HG03521 (cell line): ENCODE data around the gene GIPC3.
"Not testable (repeated sequence)": the region's sequence is repeated elsewhere in the genome, so short reads cannot be mapped to it uniquely, and the experiment has no call there.

Experiments
- ATAC-seq: cut with Tn5 transposase; IDR thresholded peaks from one replicate; pipeline ENCODE4 v1.9.1; 2021; ENCODE audit warnings: mild to moderate bottlenecking, moderate library complexity; ENCODE audit not compliant: unreplicated experiment

Gene GIPC3

GRCh38 chr19:3575949-3576673, 9.2 kb upstream of the GIPC3 start:
- no peak for ATAC-seq

GRCh38 chr19:3576696-3577443, 8.4 kb upstream of the GIPC3 start:
- ATAC-seq = no peak

DNA sequence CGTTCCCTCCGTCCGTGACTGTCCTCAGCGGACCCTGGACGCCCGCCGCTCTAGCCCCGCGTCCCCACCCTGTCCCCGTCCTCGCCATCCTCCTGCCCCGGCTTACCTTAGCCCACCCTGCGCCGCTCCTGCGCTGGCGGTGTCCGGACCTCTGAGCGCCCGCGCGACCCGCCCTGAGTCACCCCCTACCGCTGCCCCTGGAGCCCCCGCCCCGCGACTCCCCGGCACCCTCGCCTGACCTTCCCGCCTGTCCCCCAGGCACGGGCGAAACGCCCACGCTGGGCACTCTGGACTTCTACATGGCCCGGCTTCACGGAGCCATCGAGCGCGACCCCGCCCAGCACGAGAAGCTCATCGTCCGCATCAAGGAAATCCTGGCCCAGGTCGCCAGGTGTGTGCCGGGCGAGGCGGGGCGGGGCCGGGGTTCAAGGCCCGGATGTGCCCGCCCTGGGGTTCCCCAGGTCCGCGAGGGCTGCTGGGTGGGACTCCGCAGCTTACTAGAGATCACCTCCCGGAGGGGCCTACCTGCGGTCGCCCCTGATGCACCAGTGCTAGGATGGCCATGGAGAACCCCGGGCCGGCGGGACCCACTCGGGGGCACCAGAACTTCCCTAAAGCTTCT, 7.4 kb upstream of the GIPC3 start:
- ATAC-seq = no peak

- ATAC-seq = no peak
Measured at GRCh38 chr19:3578390-3578789, 6.9 kb upstream of the GIPC3 start.

DNA sequence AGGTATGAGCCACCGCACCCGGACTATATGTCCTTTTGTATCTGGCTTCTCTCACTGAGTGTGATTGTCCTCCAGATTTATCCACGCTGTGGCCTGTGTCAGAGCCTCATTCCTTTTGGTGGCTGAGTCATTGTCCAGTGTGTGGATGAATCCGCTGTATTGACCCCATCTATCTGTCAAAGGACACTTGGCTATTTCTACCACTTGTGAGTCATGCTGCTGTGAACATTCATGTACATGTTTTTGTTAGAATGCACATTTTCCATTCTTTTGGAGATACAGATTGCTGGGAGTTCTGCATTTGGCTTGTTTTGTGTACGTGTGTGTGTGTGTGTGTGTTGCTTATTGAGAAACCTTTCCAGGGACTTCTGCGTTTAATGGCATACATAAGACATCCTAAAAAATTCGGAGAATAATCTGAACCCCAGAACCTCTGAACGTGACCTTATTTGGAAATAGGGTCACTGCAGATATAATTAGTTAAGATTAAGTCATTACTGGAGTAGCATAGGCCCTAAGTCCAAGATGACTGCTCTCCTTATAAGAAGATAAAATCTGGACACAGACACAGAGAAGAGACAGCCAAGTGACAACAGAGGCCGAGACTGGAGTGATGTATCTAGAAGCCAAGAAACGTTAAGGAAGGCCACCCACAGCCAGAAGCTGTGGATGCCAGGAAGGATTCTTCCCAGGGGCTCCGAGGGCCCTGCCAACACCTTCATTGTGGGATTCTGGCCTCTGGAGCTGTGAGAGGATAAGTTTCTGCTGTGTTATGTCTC, 4.9 kb upstream of the GIPC3 start:
- no peak for ATAC-seq

DNA sequence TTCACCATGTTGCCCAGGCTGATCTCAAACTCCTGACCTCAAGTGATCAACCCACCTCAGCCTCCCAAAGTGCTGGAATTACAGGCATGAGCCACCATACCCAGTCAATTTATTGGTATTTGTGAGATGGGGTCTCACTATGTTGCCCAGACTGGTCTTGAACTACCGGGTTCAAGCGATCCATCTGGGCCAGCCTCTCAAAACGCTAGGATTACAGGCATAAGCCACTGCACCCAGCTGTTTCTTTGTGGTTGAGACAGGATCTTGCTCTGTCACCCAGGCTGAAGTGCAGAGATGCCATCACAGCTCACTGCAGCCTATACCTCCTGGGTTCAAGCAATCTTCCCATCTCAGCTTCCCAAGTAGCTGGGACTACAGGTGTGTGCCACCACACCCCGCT, 3.5 kb upstream of the GIPC3 start:
- not testable (repeated sequence) for ATAC-seq

GRCh38 chr19:3584036-3584802, 1.1 kb upstream of the GIPC3 start:
- ATAC-seq = not testable (repeated sequence)

- ATAC-seq = no peak
Measured at GRCh38 chr19:3586127-3586626, 899 bp downstream of the GIPC3 start.

- ATAC-seq = no peak
Measured at GRCh38 chr19:3586707-3587346, 1.5 kb downstream of the GIPC3 start.

DNA sequence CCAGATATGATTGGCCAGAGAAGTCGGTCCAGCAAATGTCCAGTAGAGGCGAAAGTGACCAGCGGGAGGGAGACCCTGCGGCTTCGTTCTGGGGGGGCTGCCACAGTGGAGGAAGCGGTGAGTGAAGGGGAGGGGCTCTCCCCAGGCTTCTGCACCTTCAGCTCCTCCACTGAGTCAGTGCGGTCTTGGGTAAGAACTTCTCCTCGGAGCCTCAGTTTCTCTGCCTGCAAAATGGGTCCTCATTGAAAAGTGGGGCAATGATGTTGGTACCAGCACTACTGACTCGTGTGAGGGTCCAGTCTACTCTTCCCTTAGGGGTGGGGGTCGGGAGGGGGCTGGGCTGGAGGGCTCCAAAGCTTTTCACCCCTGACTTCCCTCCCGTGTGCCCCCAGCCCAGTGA, 4.2 kb downstream of the GIPC3 start:
- ATAC-seq = no peak

DNA sequence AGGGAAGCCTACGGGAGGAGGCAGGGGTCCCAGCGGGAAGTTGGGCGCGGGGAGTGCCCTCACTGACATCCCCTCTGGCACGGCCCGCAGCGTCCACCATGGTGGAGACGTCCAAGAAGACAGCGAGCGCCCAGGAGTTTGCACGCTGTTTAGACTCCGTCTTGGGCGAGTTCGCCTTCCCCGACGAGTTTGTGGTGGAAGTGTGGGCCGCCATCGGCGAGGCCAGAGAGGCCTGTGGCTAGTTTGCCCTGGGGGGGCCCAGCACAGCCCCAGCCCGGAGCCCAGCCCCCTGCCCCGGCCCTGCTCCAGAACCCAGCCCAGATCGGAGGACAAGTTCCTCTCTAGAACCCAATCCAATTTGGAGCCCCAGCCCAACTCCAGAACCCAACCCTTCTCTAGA, 4.7 kb downstream of the GIPC3 start:
- ATAC-seq = no peak

DNA sequence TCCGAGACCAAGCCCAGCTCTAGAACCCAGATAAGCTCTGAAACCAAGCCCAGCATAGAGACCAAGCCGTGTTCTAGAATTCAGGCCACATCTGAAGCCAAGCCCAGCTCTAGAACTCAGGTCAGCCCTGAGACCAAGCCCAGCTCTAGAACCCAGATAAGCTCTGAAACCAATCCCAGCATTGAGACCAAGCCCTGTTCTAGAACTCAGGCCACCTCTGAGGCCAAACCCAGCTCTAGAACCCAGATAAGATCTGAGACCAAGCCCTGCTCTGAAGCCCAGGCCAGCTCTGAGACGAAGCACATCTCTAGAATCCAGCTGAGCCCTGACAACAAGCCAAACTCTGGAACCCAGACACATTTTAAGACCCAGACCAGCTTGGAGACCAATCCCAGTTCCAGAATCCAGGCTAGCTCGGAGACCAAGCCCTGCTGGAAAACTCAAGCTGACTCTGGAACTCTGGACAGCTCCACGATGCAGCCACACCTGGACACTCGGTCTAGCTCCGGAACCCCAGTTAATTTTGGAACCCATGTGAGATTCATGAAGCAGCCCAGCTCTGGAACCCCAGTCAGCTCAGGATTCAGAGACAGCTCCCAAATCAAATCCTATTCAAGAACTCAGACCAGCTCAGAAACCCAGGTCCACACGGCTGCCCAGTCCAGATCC, 5.8 kb downstream of the GIPC3 start:
- ATAC-seq = no peak

DNA sequence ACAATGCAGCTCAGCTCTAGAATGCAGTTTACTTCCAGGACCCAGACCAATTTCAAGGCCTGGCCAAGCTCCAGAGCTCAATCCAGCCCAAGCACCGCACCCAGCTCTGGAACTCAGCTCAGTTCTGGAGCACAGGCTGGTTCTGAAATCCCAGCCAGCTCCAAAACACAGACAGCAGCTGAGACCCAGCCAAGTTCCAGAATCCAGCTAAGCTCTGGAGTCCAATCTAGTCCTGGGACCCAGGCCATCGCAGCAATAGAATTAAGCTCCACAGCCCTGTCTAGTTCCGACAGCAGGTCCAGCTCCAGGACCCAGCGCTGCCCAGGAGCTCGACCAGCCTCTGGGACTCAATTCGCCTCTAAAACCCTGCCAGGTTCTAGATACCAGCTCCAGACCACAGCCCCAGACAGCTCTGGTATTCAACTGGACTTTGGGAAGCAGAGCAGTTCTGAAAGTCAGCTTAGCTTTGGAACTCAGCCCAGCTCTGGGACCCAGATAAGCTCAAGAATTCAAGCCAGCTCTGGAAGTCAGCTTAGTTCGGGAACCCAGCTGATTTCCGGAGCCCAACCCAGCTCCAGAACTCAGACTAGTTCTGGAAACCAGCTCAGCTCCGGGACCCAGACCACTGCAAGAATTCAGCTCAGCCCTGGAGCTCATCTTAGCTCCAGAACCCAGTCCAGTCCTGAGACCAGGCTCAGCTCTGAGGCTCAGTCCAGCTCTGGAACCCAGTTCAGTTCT, 6.8 kb downstream of the GIPC3 start:
- no peak for ATAC-seq

DNA sequence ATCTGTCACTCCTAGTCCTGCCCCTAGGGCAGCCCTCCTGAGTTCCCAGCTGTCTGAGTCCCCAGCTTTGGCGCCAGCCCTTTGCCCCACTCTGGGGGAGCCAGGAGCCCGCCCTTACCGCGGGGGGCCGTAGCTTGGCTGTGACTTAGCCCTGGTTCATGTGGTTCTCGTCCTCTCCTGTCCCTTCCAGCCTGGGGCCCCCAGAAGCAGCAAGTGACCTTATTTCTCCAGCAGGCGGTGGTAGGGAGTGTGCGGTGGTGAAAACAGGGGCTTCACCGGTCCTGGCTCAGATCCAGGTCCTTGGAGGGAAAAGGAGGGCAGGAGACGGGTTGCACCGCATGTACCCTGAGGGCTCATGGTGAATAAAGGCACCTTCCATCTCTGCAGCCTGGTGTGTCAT, 7.9 kb downstream of the GIPC3 start:
- no peak for ATAC-seq

- no peak for ATAC-seq
Measured at GRCh38 chr19:3595521-3596061, 10.3 kb downstream of the GIPC3 start.

- ATAC-seq = no peak
Measured at GRCh38 chr19:3599776-3600187, 14.5 kb downstream of the GIPC3 start.

DNA sequence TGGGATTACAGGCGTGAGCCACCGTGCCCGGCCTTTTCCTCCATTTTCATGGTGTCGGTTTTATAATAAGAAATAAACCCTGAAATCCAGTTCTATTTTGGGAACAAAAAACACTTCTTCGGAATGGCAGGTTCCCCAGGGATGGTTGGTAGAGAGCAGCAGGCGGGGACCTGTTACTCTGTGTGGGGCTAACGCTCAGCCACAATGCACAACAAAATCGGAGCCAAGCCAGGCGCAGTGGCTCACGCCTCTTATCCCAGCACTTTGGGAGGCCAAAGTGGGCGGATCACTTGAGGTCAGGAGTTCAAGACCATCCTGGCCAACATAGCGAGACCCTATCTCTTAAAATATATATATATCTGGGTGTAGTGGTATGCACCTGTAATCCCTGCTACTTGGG, 15.7 kb downstream of the GIPC3 start:
- ATAC-seq = no peak

GRCh38 chr19:3603121-3603811, 18.0 kb downstream of the GIPC3 start:
- ATAC-seq = no peak
